Measurements from ENCODE around the gene VASH2.
A peak's percentile ranks its signal among the peaks of the same experiment; 100 is the strongest.
"Not testable (repeated sequence)": the region's sequence is repeated elsewhere in the genome, so short reads cannot be mapped to it uniquely, and the experiment has no call there.

VASH2 gene

DNA sequence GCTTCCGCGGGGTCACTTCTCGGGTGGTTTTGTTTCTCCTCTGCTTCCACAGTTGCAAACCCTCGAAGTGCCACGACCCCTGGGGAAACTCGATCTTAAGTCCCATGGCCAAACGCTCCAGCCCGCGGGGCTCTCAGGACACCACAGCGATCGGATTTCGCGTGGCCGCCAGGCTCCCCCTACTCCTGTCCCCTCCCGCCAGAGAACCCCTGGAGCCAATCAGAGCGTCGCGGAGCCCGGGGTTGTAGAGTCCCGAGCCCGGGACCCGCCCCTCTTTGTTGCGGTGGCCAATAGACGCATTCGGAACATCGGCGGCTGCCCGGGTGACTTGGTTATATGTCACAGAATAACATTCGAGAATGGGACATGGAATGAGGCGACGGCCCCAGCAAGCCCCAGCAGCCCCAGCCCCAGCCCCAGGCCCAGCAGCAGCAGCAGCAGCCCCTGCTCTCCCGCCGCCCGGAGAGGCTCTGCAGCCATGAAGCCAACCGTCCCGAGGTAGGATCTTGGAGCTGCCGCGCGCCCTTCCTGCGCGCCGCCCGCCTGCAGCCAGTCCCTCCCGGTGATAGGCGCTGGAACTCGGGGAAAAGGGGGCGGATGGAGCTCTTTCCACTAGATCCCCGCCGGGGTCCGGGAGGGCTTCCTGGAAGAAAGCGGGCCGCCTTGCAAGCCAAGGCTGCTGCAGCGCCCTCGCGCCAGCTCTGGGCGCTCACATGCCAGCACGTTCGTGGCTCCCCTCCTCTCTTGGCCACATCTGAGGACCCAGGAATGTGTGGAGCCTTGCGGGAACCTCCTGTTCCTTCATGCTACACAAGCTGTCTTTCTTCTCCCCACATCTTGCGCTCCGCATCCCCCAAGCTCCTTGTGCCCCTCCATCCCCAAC lies at the start of gene VASH2:
TSS of gene VASH2 (plus strand) at position 299 of the 883 bp plus-strand sequence. CDS start 1,002 bp downstream, outside the sequence.
- peak; percentile 37 for DNase-seq

- no peak for DNase-seq
Measured at GRCh38 chr1:212901290-212901689, 49.1 kb upstream of the VASH2 start.

- no peak for DNase-seq
Measured at GRCh38 chr1:212902054-212902453, 48.3 kb upstream of the VASH2 start.

GRCh38 chr1:212903664-212904063 lies 46.7 kb upstream of the VASH2 start:
- no peak for DNase-seq

DNA sequence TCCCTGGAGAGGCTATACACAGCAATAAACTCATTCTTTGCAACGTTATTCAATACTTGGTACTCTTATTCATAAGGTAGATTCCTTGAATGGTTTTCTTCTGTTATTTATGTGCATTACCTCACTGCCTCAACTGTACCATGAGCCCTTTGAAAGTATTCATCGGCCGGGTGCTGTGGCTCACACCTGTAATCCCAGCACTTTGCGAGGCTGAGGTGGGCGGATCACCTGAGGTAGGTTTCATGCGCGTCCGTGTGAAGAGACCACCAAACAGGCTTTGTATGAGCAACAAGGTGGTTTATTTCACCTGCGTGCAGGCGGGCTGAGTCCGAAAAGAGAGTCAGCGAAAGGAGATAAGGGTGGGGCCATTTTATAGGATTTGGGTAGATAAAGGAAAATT lies 42.3 kb upstream of the VASH2 start:
- not testable (repeated sequence) for DNase-seq

GRCh38 chr1:212908971-212909370 lies 41.4 kb upstream of the VASH2 start:
- DNase-seq: no peak

GRCh38 chr1:212909652-212910063 lies 40.7 kb upstream of the VASH2 start:
- no peak for DNase-seq

DNA sequence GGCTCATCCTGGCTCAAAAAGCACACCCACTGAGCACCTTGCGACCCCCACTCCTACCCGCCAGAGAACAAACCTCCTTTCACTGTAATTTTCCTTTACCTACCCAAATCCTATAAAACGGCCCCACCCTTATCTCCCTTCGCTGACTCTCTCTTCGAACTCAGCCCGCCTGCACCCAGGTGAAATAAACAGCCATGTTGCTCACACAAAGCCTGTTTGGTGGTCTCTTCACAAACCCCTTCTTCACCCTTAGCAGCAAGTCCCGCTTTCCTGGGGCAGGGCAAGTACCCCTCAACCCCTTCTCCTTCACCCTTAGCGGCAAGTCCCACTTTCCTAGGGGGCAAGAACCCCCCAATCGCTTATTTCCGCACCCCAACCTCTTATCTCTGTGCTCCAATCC lies 40.1 kb upstream of the VASH2 start:
- DNase-seq: not testable (repeated sequence)

DNA sequence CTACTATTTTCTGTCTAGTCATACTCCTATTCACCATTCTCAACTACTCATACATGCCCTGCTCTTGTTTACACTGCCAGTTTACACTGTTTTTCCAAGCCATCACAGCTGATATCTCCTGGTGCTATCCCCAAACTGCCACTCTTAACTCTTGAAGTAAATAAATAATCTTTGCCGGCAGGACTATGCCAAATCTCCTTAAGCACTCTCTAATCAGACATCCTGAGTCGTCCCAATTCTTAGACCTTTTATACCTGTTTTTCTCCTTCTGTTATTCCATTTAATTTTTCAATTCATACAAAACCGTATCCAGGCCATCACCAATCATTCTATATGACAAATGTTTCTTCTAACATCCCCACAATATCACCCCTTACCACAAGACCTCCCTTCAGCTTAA lies 36.7 kb upstream of the VASH2 start:
- DNase-seq: not testable (repeated sequence)

DNA sequence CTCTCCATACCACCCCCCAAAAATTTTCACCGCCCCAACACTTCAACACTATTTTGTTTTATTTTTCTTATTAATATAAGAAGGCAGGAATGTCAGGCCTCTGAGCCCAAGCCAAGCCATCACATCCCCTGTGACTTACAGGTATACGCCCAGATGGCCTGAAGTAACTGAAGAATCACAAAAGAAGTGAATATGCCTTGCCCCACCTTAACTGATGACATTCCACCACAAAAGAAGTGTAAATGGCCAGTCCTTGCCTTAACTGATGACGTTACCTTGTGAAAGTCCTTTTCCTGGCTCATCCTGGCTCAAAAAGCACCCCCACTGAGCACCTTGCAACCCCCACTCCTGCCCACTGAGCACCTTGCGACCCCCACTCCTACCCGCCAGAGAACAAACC lies 36.2 kb upstream of the VASH2 start:
- DNase-seq: not testable (repeated sequence)

GRCh38 chr1:212914789-212915188 lies 35.6 kb upstream of the VASH2 start:
- no peak for DNase-seq

GRCh38 chr1:212915245-212916091 lies 34.9 kb upstream of the VASH2 start:
- DNase-seq: no peak

DNA sequence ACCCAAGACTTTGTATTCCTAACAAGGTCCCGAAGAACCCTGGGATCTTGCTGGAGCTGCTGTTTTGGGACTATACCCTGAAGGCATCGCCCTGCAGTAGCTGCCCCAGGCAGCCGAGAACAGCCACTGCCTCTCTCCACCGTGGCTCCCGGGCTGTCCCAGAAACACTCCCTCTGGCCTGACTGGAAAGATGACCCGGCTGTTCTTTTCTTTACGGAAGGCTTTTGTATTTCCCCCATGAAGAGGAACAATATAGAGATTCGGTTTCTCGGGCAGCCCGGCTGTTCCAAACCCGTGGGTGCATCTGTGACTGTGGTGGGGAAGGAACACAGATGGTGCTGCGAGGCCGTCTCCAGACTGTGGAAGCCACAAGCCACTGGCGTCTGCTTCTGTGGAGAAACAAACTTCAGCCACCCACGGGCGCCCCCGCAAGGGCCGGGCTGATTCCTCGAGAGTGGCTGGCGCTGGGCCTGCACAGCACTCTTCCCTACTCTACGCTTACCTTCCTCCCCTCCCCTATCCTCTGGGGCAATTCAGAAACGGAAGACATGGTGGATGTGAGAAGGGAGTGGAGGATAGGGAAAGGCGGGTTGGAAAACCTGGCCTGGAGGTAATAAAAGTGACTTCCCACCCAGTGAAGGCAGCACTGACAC lies 33.7 kb upstream of the VASH2 start:
- DNase-seq: no peak

DNA sequence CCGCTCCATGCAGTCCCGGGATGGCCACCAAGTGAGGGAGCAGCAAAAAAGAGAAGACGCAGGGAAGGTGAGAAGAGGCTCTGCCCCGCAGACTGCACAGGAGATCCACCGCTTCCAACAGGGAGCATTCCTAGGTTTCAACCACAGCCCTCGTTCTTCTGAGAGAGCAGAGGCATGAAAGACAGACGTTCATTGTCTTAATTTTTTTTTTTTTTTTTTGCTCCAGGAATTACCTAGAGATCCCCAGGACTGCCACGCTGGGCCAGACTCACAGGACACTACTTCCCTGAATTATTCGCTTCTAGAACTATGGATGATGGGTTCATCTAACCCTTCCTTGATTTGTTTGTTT lies 33.2 kb upstream of the VASH2 start:
- DNase-seq: no peak

DNA sequence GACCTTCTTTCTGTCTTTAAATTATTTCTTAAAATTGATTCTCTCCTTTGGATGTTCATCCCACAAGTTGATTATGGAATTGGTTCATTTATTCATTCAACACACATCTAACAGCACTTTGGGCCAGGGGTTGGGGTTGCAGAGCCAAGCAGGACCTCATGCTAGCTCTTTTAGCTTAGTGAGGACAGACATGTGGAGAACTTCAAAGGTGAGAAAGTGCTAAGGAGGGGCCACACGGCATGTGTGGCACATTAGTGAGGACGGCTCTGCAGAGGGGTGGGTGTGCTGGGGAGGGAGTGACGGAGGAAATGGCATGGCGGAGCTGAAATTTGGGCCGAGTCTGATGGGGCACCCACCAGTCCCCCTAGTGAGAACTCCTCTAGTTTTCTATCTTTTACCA lies 32.5 kb upstream of the VASH2 start:
- no peak for DNase-seq

- no peak for DNase-seq
Measured at GRCh38 chr1:212918824-212919223, 31.5 kb upstream of the VASH2 start.

DNA sequence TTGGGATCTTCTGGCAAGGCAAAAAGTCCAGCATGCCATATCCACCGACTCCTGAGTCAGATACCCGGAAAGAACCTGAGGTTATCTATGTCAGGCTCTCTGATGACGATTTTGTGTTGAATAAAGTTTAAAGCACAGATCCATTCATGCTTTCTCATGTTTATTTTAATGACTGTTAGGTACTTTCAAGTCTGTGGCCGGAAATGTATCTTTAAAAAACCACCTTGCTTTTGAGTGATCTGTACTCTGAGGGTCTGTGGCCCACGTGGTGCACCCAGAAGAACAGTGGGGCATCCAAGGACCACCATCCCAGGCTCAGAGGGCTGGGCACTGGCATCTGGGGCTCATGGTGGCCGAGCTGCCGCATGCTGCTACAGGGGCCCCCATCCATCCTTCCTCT lies 30.1 kb upstream of the VASH2 start:
- no peak for DNase-seq

- no peak for DNase-seq
Measured at GRCh38 chr1:212920896-212921295, 29.4 kb upstream of the VASH2 start.

- DNase-seq: no peak
Measured at GRCh38 chr1:212922016-212922415, 28.3 kb upstream of the VASH2 start.

- DNase-seq: no peak
Measured at GRCh38 chr1:212926372-212926771, 24.0 kb upstream of the VASH2 start.

GRCh38 chr1:212928323-212929291 lies 21.7 kb upstream of the VASH2 start:
- DNase-seq: no peak

- DNase-seq: no peak
Measured at GRCh38 chr1:212930986-212931678, 19.2 kb upstream of the VASH2 start.

All from NCI-H1417 treated with DMSO at 0.1 percent for 48 hours (cell line).